Hepatic stellate cell (primary cell): ENCODE results near the gene SLC43A2.

ENCODE experiments used
- DNase-seq: peaks from one replicate; pipeline ENCODE4 v3.0.0; 2011; ENCODE audit warnings: low spot score

Gene SLC43A2

DNA sequence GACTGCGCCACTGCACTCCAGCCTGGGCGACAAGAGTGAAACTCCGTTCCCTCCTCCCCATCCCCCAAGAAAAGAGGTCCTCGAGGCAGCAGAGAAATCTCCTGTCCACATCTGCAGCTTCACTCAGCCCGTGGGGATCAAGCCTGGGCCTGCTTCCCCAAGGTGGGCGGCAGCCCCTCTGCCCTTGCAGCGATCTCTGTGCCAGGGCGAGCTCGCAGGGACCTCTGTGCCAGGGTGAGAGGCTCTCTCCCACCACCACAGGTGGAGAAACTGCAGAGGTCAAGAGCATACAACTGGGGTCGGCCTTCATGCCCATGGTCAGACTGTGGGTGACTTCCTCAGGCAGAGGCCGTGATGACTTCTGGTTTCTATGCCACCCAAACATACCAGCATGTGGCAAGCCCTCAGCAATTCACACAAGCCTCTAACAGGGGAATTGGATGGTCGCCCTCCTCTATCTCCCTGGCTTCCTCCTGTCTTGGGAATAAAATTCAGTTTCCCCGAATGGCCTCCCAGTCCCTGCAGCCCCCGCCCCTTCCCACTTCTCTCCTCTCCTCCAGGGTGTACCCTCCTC, 5.5 kb downstream of the SLC43A2 start:
- DNase-seq, result no peak

DNA sequence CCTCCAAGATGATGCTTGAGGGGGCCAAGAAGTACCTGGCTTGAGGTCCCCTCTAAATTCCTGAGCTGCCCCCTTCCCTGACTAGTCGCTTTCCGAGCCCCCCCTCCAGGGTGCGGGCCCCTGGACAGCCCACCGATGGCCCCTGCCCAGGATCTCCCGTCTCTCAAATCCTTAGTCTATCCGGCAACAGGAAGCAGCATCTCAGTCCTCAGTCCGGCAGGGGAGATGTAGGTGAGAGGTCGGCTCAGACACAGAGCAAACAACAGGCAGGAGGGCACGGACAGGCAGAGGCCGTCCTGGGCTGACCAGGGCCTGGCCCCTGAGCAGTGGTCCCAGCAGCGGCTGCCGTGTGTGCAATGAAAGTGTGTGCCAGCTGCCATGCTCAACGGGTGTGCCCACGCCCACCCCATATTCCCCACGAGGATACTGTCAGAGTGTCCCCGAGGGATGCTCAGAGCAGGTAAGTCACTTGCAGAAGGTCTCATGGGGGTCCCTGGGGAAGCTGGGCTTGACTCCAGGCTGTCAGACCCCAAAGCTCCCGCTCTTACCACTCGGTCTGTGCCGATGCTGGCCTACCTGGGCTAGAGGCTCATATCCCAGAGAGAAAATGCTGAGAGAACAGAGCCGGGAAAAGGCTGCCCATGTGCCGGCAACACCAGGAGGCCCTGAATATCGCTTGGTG, 7.2 kb downstream of the SLC43A2 start:
- DNase-seq, result no peak

DNA sequence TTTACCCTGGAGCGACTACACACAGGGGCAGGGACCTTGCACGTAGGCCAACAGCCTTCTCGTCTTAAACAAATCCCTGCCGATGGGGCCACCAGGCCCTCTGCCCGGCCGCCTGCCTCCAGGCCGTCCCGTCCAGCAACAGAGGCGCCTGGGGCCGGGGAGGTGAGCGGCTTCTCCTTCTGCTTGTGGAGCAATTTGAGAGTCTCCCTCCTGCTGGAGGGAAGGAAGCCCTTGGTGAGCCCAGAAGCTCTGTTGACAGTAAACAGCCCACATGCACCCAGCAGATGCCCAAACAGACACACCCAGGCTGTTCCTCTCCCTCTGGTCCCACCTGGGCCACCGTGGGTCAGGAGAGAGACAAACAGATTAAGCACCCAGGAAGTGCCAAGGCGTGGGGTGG, 8.1 kb downstream of the SLC43A2 start:
- DNase-seq, result no peak

DNA sequence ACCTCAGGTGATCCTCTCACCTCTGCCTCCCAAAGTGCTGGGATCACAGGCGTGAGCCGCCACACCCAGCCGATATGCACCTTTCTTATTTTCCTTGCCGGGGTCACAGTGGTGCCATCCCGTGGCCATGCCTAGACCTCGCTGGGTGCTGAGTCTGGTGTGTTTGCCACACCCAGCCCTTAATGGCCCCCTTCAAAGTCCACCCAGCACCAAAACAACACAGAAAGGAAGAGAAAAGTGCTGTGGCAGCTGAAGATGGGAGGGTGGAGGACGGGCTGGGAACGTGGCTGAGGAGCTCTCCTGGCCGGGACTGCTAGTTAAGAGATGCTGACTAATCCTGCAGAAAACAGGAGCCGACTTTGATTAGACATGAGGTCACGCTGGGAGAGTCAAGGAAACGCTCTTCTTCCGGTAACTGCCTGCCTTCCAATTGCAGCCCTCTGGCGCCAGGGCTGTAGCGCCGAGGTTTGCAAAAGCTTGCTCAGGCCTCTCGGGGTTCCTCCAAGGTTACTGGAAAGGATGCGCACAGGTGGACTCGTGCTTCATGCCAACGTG, 10.9 kb downstream of the SLC43A2 start:
- DNase-seq, result no peak

- DNase-seq, result no peak
Observed at GRCh38 chr17:1616101-1616500, 12.5 kb downstream of the SLC43A2 start.

DNA sequence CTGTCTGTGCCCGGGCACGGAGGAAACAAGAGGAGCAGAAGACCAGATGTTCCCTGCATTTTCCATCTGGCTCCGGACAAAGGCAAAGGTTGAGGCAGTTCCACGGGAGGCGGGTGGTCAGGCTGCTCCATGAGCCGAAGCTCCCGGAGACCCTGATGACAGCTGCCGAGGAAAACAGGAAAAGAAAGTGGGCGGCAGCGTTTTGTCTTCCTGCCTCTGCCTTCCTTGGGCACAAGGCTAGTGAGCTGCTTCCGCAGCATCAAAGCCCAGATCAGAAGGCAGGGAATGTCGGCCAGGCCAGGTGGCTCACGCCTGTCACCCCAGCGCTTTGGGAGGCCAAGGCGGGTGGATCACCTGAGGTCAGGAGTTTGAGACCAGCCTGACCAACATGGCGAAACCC, 16.2 kb downstream of the SLC43A2 start:
- no peak for DNase-seq

DNA sequence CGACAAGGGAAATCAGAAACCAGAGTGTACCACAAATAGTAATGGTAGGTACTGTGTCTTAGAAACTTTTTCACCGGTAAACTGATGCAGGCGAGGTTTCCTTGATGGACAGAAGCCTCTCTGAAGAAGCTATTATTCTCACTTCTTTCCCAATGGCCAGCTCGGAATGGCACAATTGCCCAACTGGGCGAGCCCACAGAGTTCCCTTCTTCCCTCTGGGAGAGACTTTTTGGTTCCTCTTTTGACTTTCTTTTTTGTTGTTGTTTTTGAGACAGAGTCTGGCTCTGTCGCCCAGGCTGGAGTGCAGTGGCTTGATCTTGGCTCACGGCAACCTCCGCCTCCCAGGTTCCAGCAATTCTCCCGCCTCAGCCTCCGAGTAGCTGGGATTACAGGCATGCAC, 16.9 kb downstream of the SLC43A2 start:
- no peak for DNase-seq

GRCh38 chr17:1608676-1609075, 20.0 kb downstream of the SLC43A2 start:
- DNase-seq, result no peak

- DNase-seq, result no peak
Observed at GRCh38 chr17:1607971-1608320, 20.7 kb downstream of the SLC43A2 start.

DNA sequence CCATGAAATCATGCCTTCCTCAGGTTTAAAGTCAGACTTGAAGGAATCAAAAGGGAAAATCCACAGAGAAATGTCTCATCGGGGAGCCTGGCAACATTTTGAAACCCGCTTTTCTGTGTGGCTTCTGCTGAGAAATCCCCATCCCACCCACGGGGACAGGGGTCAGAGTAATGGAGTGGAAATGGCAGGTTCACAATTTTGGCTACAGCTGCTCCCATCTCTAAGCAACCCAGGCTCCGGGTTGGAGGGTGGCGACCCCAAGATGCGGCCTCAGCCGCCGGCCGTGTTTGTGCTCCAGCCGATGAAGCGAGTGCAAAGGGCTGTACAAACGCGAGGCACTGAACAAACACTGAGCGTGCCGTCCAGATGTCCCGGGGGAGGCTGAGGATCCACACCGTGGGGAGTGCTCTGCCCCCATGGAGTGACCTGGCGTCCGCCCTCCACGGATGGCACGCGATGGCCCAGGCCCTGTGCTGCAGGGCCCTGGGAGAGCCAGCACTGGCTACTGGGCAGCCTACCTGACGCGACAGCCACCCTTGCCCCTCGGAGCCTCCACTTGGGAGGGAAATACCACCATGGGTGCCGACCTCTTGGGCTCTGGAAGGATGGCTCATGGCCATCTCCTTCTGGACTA, 22.2 kb downstream of the SLC43A2 start:
- no peak for DNase-seq

DNA sequence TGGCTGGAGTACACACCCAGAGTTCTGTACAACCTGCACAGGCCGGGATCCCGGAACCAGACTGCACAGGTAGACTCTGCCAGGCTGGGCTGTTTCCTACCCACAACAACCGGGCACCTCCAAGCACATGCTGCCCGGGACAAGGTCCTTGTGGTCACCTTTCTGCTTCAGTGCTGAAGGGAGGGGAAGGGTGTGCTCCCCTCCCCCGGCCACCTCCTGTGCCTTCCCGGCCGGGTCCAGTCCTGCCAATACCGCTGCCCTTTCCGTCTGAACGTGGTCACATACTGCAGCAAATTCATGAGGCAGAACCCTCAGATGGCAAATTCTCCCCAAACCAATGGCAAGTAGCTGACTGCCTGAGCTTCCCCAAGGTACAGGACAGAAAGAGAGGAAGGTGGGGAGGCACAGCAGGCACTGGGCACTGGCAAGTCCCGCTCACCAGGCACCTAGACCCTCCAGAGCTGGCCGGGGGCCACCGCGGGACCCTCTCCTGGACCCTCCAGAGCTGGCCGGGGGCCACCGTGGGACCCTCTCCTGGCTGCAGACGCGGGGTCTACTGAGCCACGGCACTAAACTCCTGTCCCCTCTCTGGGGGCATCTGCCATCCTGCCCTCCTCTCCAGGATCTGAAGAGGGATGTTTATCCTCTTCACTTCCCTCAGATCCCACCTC, 22.8 kb downstream of the SLC43A2 start:
- DNase-seq, result no peak

GRCh38 chr17:1604831-1605528, 23.7 kb downstream of the SLC43A2 start:
- DNase-seq, result no peak

DNA sequence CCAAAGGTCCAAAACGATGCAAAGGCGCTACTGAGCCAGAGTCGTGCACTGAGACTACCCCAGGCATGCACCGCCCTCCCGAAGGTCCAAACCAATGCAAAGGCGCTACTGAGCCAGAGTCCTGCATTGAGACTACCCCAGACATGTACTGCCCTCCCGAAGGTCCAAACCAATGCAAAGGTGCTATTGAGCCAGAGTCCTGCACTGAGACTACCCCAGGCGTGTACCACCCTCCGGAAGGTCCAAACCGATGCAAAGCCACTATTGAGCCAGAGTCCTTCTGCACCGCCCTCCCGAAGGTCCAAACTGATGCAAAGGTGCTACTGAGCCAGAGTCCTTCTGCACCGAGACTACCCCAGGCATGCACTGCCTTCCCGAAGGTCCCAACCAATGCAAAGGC, 27.1 kb downstream of the SLC43A2 start:
- DNase-seq, result no peak

DNA sequence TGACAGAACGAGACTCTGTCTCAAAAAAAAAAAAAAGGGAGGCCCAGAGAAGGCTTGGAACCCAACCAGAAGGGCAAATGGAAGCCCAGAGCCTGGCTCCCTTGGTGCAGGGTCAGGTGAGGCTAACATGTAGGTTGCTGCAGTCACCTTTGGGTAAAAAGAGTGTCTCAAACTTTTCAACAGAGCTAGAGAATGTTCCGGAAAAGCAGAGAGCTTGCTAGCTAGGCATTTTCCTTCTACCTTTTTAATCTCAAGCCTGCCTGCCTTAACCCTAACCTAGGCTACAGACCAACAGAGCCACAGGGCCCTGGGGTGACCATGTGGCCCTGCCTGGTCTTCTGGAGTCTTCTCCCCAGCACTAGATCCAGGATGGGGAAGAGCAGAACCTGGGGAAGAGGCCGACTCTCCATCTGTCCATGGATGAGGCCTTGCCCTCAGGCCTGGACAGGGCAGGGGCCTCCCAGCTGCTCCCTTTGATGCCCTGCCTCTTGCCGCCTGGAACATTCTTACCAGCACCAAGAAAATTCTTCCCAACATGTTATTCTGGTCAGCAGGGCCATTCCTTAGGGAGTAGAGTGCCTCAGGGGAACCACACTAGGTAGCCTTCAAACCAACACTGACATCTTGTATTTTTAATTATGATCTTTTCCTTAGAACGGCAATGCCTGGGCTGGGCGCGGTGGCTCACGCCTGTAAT, 30.1 kb downstream of the SLC43A2 start:
- no peak for DNase-seq

DNA sequence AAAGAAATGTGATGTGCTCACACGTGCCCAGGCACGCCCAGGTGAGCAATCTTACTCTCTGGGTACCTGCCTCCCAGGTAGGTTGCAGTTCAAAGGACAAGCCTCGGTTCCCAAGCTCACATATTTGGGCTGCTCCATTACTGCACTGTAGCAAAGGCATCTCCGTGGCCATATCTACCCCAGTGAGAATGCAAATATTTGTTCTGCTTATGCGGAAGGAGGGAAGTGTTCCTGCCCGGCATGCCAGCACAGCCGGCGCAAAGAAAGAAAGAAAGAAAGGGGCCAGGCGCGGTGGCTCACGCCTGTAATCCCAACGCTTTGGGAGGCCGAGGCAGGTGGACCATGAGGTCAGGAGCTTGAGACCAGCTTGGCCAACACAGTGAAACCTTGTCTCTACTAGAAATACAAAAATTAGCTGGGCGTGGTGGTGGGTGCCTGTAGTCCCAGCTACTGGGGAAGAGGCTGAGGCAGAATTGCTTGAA, 30.7 kb downstream of the SLC43A2 start:
- DNase-seq, result no peak

DNA sequence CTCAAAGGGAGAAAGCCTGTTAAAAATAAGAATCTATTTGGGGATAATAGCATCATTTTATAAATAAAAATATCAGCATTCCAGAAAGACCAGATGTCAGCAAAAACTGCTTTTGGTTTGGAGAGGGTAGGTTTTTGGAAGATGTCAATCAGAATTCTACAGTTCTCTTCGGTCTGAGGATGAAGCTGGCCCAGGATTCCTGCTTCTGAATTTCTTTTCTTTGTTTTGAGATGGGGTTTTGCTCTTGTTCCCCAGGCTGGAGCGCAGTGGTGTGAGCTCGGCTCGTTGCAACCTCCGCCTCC, 35.1 kb downstream of the SLC43A2 start:
- DNase-seq, result no peak

DNA sequence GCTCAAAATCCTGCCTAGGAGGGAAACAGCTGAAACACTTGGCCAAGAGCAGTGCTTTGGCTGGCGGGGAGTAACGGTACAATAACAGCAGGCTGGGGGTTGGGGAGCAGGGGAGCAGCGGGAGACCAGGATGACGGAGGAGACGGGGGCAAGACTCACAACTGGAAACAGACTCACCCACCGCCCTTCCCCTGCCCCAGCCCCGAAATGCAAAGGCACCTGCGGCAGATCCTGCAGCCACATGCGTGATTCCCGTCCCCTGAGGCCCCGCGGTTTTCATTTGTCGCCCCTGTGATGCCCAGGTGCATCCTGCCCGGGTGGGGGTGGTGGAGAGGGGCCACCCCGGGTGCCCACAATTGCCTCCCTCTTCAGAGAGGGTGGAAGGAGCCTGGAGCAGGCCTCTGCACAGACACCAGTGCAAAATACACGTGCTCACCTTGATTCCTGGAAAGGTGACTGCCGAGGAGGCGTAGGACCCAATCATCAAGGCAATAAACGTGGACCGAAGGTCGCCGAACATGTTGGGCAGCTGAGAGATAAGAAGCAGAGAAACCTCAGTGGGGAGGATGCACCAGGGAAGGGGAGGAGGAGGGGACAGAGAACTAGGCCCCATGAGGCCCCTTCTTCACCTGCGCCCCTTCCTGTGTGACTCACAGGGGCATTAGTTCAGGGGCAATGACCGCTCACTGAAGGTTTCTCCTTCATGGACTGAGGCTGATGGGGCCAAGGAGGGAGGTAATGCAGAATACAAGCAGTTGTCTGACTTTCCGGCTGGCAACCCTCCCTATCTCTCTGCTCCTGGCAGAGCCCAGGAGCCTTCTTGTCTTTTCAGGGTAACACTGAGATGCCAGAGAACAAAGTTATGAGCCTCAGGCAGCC, 35.6 kb downstream of the SLC43A2 start:
- DNase-seq, result no peak

DNA sequence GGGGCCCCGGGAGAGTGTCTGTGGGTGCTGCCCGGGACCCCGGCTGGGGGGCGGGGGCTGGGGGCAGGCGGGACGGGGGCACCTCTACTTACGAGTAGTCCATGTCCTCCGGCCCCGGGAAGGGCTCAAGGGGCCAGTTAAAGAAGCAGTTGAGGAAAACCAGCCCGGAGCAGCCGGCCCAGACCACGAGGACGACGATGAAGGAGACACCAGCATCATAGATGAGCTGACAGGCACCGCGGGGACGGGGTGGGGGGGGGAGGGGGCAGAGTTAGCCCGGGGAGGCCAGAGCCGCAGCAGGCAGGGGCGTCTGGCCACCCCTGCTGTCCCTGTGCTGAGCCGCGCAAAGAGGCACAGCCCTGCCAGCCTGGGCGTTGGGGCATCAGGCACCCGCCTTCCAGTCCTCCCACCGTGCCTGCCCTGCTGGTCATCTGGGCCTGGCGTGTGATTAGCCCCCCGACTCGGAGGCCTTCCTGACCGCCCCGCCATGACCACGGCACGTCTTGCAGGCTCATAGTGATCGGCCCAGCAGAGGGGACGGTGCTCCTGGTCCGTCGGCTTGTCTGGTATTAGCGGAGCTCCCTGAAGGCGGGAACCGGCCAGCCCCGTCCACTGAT, 37.1 kb downstream of the SLC43A2 start:
- DNase-seq, result no peak

- no peak for DNase-seq
Observed at GRCh38 chr17:1590747-1591473, 37.7 kb downstream of the SLC43A2 start.
